Activated CD4-positive, alpha-beta T cell treated with anti-CD3 and anti-CD28 coated beads for 24 hours (primary cell): ENCODE measurements around the gene SLC25A13.
"Not testable (repeated sequence)": the region's sequence is repeated elsewhere in the genome, so short reads cannot be mapped to it uniquely, and the experiment has no call there.

ENCODE experiments used
- DNase-seq, 2 donors: peaks; one replicate each; pipeline ENCODE4 v3.0.0-alpha.2; 2020; ENCODE audit warnings: low read depth in 2 of 2

SLC25A13 gene

GRCh38 chr7:96299496-96299895, 22.4 kb downstream of the SLC25A13 start:
- no peak for DNase-seq

- no peak for DNase-seq
These were observed 24.0 kb downstream of the SLC25A13 start for GRCh38 chr7:96297876-96298275.

- not testable (repeated sequence) for DNase-seq
These were observed 24.5 kb downstream of the SLC25A13 start for GRCh38 chr7:96297446-96297845.

GRCh38 chr7:96293911-96294310, 28.0 kb downstream of the SLC25A13 start:
- not testable (repeated sequence) for DNase-seq

GRCh38 chr7:96287559-96287958, 34.3 kb downstream of the SLC25A13 start:
- DNase-seq = no peak

GRCh38 chr7:96287132-96287531, 34.8 kb downstream of the SLC25A13 start:
- DNase-seq = no peak

GRCh38 chr7:96285579-96285978, 36.3 kb downstream of the SLC25A13 start:
- no peak for DNase-seq

GRCh38 chr7:96284835-96285234, 37.1 kb downstream of the SLC25A13 start:
- no peak for DNase-seq

GRCh38 chr7:96284240-96284639, 37.7 kb downstream of the SLC25A13 start:
- DNase-seq = no peak

- DNase-seq = no peak
These were observed 39.1 kb downstream of the SLC25A13 start for GRCh38 chr7:96282835-96283234.

- DNase-seq = no peak
These were observed 44.0 kb downstream of the SLC25A13 start for GRCh38 chr7:96277921-96278320.

- DNase-seq = no peak
These were observed 45.9 kb downstream of the SLC25A13 start for GRCh38 chr7:96276019-96276418.

GRCh38 chr7:96273716-96274115, 48.2 kb downstream of the SLC25A13 start:
- DNase-seq = no peak

- no peak for DNase-seq
These were observed 52.5 kb downstream of the SLC25A13 start for GRCh38 chr7:96269246-96269994.

- DNase-seq = no peak
These were observed 55.3 kb downstream of the SLC25A13 start for GRCh38 chr7:96266580-96266979.

- DNase-seq = no peak
These were observed 55.9 kb downstream of the SLC25A13 start for GRCh38 chr7:96266015-96266414.

GRCh38 chr7:96253964-96254363, 67.9 kb downstream of the SLC25A13 start:
- no peak for DNase-seq

GRCh38 chr7:96253441-96253840, 68.5 kb downstream of the SLC25A13 start:
- no peak for DNase-seq

- no peak for DNase-seq
These were observed 71.0 kb downstream of the SLC25A13 start for GRCh38 chr7:96250776-96251361.

- DNase-seq = no peak
These were observed 73.5 kb downstream of the SLC25A13 start for GRCh38 chr7:96248405-96248804.

GRCh38 chr7:96246919-96247318, 75.0 kb downstream of the SLC25A13 start:
- DNase-seq = no peak

- no peak for DNase-seq
These were observed 77.0 kb downstream of the SLC25A13 start for GRCh38 chr7:96244992-96245292.

GRCh38 chr7:96244244-96244991, 77.5 kb downstream of the SLC25A13 start:
- no peak for DNase-seq
